ENCODE measurements around the gene CARF.

Gene CARF

GRCh38 chr2:202918860-202919259, 6.8 kb downstream of the CARF start:
- TF ChIP-seq, protein P1, sequence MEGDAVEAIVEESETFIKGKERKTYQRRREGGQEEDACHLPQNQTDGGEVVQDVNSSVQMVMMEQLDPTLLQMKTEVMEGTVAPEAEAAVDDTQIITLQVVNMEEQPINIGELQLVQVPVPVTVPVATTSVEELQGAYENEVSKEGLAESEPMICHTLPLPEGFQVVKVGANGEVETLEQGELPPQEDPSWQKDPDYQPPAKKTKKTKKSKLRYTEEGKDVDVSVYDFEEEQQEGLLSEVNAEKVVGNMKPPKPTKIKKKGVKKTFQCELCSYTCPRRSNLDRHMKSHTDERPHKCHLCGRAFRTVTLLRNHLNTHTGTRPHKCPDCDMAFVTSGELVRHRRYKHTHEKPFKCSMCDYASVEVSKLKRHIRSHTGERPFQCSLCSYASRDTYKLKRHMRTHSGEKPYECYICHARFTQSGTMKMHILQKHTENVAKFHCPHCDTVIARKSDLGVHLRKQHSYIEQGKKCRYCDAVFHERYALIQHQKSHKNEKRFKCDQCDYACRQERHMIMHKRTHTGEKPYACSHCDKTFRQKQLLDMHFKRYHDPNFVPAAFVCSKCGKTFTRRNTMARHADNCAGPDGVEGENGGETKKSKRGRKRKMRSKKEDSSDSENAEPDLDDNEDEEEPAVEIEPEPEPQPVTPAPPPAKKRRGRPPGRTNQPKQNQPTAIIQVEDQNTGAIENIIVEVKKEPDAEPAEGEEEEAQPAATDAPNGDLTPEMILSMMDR (IDR thresholded peaks at IDR 0.05): no peak
- H3K27ac ChIP-seq: no peak overlapping the region
- no peak overlapping the region for H3K4me3 ChIP-seq
- DNase-seq (ENCODE audit: low spot score): no peak

GRCh38 chr2:202932425-202933138, 20.5 kb downstream of the CARF start:
- H3K4me3 ChIP-seq: no peak overlapping the region
- no peak for DNase-seq (ENCODE audit: low spot score)
- no peak overlapping the region for H3K27ac ChIP-seq
- TF ChIP-seq, protein P1 (IDR thresholded peaks at IDR 0.05): no peak

DNA sequence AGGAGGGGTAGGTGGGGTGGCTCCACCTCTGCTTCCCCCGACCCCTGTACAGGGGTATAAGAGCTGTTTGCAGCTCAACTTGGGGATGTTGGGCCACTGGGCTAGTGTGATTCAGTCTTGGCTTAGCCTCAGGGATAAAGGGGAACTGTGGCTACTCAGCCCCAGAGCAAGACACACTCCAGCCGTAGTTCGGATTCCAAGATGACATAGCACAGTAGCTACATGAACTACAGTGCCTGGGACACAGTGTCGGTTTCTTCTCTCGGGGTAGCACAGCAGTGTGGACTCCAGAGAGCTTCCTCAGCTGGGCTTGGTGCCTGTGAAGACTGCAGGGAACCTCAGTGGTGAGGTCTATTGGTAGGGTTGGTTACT, 21.1 kb downstream of the CARF start:
- no peak for DNase-seq (ENCODE audit: low spot score)
- H3K27ac ChIP-seq: no peak overlapping the region
- H3K4me3 ChIP-seq: no peak overlapping the region
- TF ChIP-seq, protein P1 (IDR thresholded peaks at IDR 0.05): no peak

DNA sequence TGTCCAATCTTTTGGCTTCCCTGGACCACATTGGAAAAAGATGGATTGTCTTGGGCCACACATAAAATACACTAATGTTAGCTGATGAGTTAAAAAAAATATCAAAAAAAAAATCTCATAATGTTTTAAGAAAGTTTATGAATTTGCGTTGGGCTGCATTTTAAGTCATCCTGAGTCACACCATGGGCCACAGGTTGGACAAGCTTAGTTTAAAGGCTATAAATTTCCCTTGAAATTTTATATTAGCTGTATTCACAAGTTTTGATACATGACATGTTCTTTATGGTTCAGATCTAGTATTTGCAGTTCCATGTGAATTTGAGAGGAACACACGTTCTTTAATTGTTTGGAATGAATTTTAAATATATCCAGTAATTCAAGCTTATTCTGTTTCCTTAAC, 21.9 kb downstream of the CARF start:
- Histone ChIP-seq H3K4me3 (no peak overlapping the region), H3K27ac (no peak overlapping the region)
- TF ChIP-seq, protein P1 (IDR thresholded peaks at IDR 0.05): no peak
- no peak for DNase-seq (ENCODE audit: low spot score)

GRCh38 chr2:202934456-202934855, 22.4 kb downstream of the CARF start:
- no peak overlapping the region for H3K4me3 ChIP-seq
- TF ChIP-seq, protein P1 (IDR thresholded peaks at IDR 0.05): no peak
- no peak overlapping the region for H3K27ac ChIP-seq
- DNase-seq (ENCODE audit: low spot score): no peak

- TF ChIP-seq, protein P1 (IDR thresholded peaks at IDR 0.05): no peak
- DNase-seq (ENCODE audit: low spot score): no peak
- H3K4me3 ChIP-seq: no peak overlapping the region
- H3K27ac ChIP-seq: no peak overlapping the region
These were observed 26.9 kb downstream of the CARF start for GRCh38 chr2:202938960-202939359.

GRCh38 chr2:202941771-202942170, 29.7 kb downstream of the CARF start:
- no peak overlapping the region for H3K4me3 ChIP-seq
- no peak overlapping the region for H3K27ac ChIP-seq
- TF ChIP-seq, protein P1 (IDR thresholded peaks at IDR 0.05): no peak
- DNase-seq (ENCODE audit: low spot score): no peak
